ENCODE data around the gene E4F1. TPM values are rescaled to one million over a fixed set of nuclear protein-coding genes. Genes with fewer than 3 reads are reported as not detected.
A peak's percentile ranks its signal among the peaks of the same experiment; 100 is the strongest.

E4F1 gene
- total RNA-seq, 2 donors from 2014 or later = 32.0 to 33.6 TPM

- Mint-ChIP-seq H3K27me3 (no peaks in the 10 kb centered on the region), H3K4me3 (no peak overlapping the region), H3K4me1 (peaks cover 5% of the 10 kb centered on the region), H3K36me3 (ENCODE audit: low read depth) (no peaks in the 10 kb centered on the region), H3K27ac (no peak overlapping the region)
- DNase-seq = no peak
- ATAC-seq = no peak
- H3K9me3 ChIP-seq (ENCODE audit: control insufficient read depth, low read length, poor library complexity, severe bottlenecking) = no peaks in the 10 kb centered on the region
Observed at GRCh38 chr16:2181952-2182351, 41.4 kb upstream of the E4F1 start.

- peaks cover 5% of the 10 kb centered on the region for H3K4me1 Mint-ChIP-seq
- H3K9me3 ChIP-seq (ENCODE audit: control insufficient read depth, low read length, poor library complexity, severe bottlenecking) = no peaks in the 10 kb centered on the region
- H3K36me3 Mint-ChIP-seq (ENCODE audit: low read depth) = no peaks in the 10 kb centered on the region
- no peaks in the 10 kb centered on the region for H3K27me3 Mint-ChIP-seq
- no peak for DNase-seq
- ATAC-seq = no peak
- no peak overlapping the region for H3K4me3 Mint-ChIP-seq
- H3K27ac Mint-ChIP-seq = no peak overlapping the region
Observed at GRCh38 chr16:2183671-2184070, 39.7 kb upstream of the E4F1 start.

GRCh38 chr16:2184346-2184745, 39.0 kb upstream of the E4F1 start:
- ATAC-seq = no peak
- Mint-ChIP-seq H3K27me3 (no peaks in the 10 kb centered on the region), H3K4me1 (peaks cover 5% of the 10 kb centered on the region), H3K27ac (no peak overlapping the region), H3K4me3 (no peak overlapping the region), H3K36me3 (ENCODE audit: low read depth) (no peaks in the 10 kb centered on the region)
- DNase-seq = no peak
- no peaks in the 10 kb centered on the region for H3K9me3 ChIP-seq (ENCODE audit: control insufficient read depth, low read length, poor library complexity, severe bottlenecking)

GRCh38 chr16:2184962-2185361, 38.4 kb upstream of the E4F1 start:
- no peaks in the 10 kb centered on the region for H3K9me3 ChIP-seq (ENCODE audit: control insufficient read depth, low read length, poor library complexity, severe bottlenecking)
- H3K36me3 Mint-ChIP-seq (ENCODE audit: low read depth) = no peaks in the 10 kb centered on the region
- DNase-seq = no peak
- no peaks in the 10 kb centered on the region for H3K27me3 Mint-ChIP-seq
- H3K4me1 Mint-ChIP-seq = peaks cover 5% of the 10 kb centered on the region
- no peak overlapping the region for H3K4me3 Mint-ChIP-seq
- ATAC-seq = no peak
- H3K27ac Mint-ChIP-seq = no peak overlapping the region

- Mint-ChIP-seq H3K27ac (peak overlapping the region; percentile 39), H3K4me3 (no peak overlapping the region), H3K27me3 (no peaks in the 10 kb centered on the region), H3K4me1 (peaks cover 5% of the 10 kb centered on the region), H3K36me3 (ENCODE audit: low read depth) (no peaks in the 10 kb centered on the region)
- ATAC-seq (no peak), DNase-seq (no peak)
- no peaks in the 10 kb centered on the region for H3K9me3 ChIP-seq (ENCODE audit: control insufficient read depth, low read length, poor library complexity, severe bottlenecking)
Observed at GRCh38 chr16:2186064-2186463, 37.3 kb upstream of the E4F1 start.

- H3K27ac Mint-ChIP-seq = no peak overlapping the region
- H3K4me3 Mint-ChIP-seq = no peak overlapping the region
- no peak for ATAC-seq
- no peaks in the 10 kb centered on the region for H3K27me3 Mint-ChIP-seq
- H3K9me3 ChIP-seq (ENCODE audit: control insufficient read depth, low read length, poor library complexity, severe bottlenecking) = no peaks in the 10 kb centered on the region
- peaks cover 5% of the 10 kb centered on the region for H3K4me1 Mint-ChIP-seq
- DNase-seq = no peak
- H3K36me3 Mint-ChIP-seq (ENCODE audit: low read depth) = no peaks in the 10 kb centered on the region
Observed at GRCh38 chr16:2186505-2186904, 36.9 kb upstream of the E4F1 start.

- no peaks in the 10 kb centered on the region for H3K36me3 Mint-ChIP-seq (ENCODE audit: low read depth)
Observed at GRCh38 chr16:2187212-2187611, 36.2 kb upstream of the E4F1 start.

GRCh38 chr16:2188395-2188794, 35.0 kb upstream of the E4F1 start:
- Mint-ChIP-seq H3K4me3 (no peak overlapping the region), H3K4me1 (peaks cover 2% of the 10 kb centered on the region), H3K36me3 (ENCODE audit: low read depth) (no peaks in the 10 kb centered on the region), H3K27me3 (no peaks in the 10 kb centered on the region), H3K27ac (no peak overlapping the region)
- ATAC-seq (no peak), DNase-seq (no peak)
- no peaks in the 10 kb centered on the region for H3K9me3 ChIP-seq (ENCODE audit: control insufficient read depth, low read length, poor library complexity, severe bottlenecking)

More at GRCh38 chr16:2187212-2187611, 36.2 kb upstream of the E4F1 start:
- Mint-ChIP-seq H3K4me3 (no peak overlapping the region), H3K4me1 (peaks cover 4% of the 10 kb centered on the region), H3K27me3 (no peaks in the 10 kb centered on the region), H3K27ac (no peak overlapping the region)
- ATAC-seq = no peak
- no peak for DNase-seq
- no peaks in the 10 kb centered on the region for H3K9me3 ChIP-seq (ENCODE audit: control insufficient read depth, low read length, poor library complexity, severe bottlenecking)

GRCh38 chr16:2189252-2189893, 34.0 kb upstream of the E4F1 start:
- Mint-ChIP-seq H3K27me3 (no peaks in the 10 kb centered on the region), H3K4me1 (peaks cover 1% of the 10 kb centered on the region), H3K27ac (no peak overlapping the region), H3K36me3 (ENCODE audit: low read depth) (no peaks in the 10 kb centered on the region), H3K4me3 (no peak overlapping the region)
- no peak for ATAC-seq
- H3K9me3 ChIP-seq (ENCODE audit: control insufficient read depth, low read length, poor library complexity, severe bottlenecking) = no peaks in the 10 kb centered on the region
- DNase-seq = no peak

GRCh38 chr16:2190002-2190658, 33.3 kb upstream of the E4F1 start:
- Mint-ChIP-seq H3K36me3 (ENCODE audit: low read depth) (no peaks in the 10 kb centered on the region), H3K4me3 (no peak overlapping the region), H3K27ac (no peak overlapping the region), H3K4me1 (peaks cover 4% of the 10 kb centered on the region), H3K27me3 (peaks cover 7% of the 10 kb centered on the region)
- no peaks in the 10 kb centered on the region for H3K9me3 ChIP-seq (ENCODE audit: control insufficient read depth, low read length, poor library complexity, severe bottlenecking)
- DNase-seq (no peak), ATAC-seq (no peak)

GRCh38 chr16:2190659-2191445, 32.5 kb upstream of the E4F1 start:
- DNase-seq (no peak), ATAC-seq (no peak)
- no peaks in the 10 kb centered on the region for H3K36me3 Mint-ChIP-seq (ENCODE audit: low read depth)

GRCh38 chr16:2191446-2191706, 32.0 kb upstream of the E4F1 start:
- no peak overlapping the region for H3K4me3 Mint-ChIP-seq
- peaks cover 4% of the 10 kb centered on the region for H3K4me1 Mint-ChIP-seq
- ATAC-seq (no peak), DNase-seq (no peak)
- no peaks in the 10 kb centered on the region for H3K36me3 Mint-ChIP-seq (ENCODE audit: low read depth)
- H3K27ac Mint-ChIP-seq = no peak overlapping the region
- no peaks in the 10 kb centered on the region for H3K9me3 ChIP-seq (ENCODE audit: control insufficient read depth, low read length, poor library complexity, severe bottlenecking)
- H3K27me3 Mint-ChIP-seq = peaks cover 10% of the 10 kb centered on the region

More at GRCh38 chr16:2190659-2191445, 32.5 kb upstream of the E4F1 start:
- Mint-ChIP-seq H3K4me3 (no peak overlapping the region), H3K27ac (no peak overlapping the region), H3K4me1 (peaks cover 4% of the 10 kb centered on the region), H3K27me3 (peaks cover 10% of the 10 kb centered on the region)
- no peaks in the 10 kb centered on the region for H3K9me3 ChIP-seq (ENCODE audit: control insufficient read depth, low read length, poor library complexity, severe bottlenecking)

GRCh38 chr16:2194166-2194834, 29.1 kb upstream of the E4F1 start:
- Mint-ChIP-seq H3K4me1 (peaks cover 6% of the 10 kb centered on the region), H3K27me3 (peaks cover 29% of the 10 kb centered on the region), H3K4me3 (peak overlapping the region; percentile 63), H3K27ac (no peak overlapping the region), H3K36me3 (ENCODE audit: low read depth) (no peaks in the 10 kb centered on the region)
- no peaks in the 10 kb centered on the region for H3K9me3 ChIP-seq (ENCODE audit: control insufficient read depth, low read length, poor library complexity, severe bottlenecking)
- DNase-seq = no peak
- ATAC-seq = no peak

Data from T-helper 17 cell (primary cell).